ENCODE data around the gene CD69.

The CD69 gene

DNA sequence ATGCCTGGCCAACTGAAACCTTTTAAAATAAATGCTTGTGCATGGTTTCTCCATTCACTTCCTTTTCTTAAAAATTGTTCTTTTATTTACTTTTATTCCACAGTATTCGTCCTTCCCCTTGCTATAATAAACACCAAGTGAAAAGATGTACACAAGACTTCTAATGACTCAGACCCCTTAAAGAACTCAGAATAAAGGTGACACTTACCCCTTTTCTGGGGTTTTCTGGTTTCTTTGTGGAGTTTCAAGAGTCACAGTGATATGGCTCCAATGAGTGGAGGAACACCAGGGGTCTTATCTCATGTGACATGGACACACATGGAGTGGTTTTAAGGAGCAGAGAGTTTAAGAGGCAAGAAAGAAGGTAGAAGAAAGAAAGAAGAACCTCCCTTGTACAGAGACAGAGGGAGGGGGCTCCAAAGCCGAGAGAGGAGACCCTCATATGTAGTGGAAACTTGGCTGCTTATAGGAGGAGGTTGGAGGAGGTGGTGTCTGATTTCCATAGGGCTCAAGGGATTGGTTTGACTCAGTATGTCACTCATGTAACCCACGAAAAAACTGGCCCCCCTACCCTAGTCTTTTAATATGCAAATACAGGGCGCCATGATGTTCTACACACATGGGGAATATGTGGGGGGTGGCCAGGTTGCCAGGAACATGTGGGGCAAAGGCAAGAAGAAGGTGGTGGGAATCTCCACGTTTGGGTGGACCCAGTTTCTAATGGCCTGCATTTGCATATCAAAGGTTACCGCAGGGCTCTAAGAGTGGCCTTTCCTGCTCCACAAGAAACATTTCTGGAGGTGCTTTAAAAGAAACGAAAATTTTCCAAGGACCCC lies 22.1 kb upstream of the CD69 start:
- no peak for DNase-seq (ENCODE audit: low read depth in 1 of 2, low spot score in 1 of 2)

- no peak for DNase-seq (ENCODE audit: low read depth in 1 of 2, low spot score in 1 of 2)
These were observed 20.7 kb upstream of the CD69 start for GRCh38 chr12:9781360-9781759.

- no peak for DNase-seq (ENCODE audit: low read depth in 1 of 2, low spot score in 1 of 2)
These were observed 18.5 kb upstream of the CD69 start for GRCh38 chr12:9779209-9779608.

DNA sequence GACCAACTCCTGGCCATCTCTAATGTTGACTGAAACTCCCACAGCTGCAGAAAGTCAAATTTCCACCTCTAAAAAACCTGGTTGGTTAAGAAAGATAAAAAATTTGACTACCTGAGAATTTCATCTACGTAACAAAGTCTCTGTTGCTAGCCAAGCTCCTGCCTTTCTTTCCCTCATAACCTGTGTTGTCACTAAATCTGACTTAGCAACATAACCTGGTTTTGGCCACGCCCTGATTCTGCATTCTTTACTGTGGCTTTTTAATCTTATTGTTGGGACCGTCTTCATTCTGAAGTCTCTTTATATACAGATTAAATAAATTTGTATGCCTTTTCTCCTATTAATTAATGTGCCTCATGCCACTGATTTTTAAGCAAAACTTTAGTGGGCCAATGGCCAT lies 16.1 kb upstream of the CD69 start:
- no peak for DNase-seq (ENCODE audit: low read depth in 1 of 2, low spot score in 1 of 2)

DNA sequence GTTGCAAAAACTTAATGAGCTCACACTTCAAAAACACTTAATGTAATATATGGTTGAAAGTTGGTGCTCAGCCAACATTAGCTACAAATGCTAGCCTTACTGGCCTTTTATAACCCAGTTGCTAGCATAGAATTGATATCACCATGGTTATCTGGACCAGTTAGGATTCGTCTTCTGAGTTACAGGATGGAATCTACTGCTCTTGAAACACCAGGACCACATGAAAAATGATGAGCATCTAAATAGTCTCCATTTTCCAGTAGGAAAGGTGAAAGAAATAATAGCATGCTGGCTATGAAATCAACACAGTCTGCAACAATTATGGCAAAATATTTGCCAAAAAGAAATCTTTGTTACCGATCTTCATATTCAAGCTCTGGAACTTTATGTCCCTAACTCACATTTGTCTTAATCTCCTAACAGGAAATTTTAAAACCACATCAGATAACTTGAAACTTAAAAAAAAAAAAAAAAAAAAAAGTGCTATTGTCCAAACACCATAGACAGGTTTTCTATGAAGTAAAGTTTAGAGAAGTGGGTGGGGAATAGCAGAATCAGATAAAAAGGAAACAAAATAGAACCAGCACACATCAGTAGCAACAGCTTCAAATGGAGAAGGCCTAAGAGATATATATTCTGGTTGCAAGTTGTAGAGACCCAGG lies 12.6 kb upstream of the CD69 start:
- DNase-seq (ENCODE audit: low read depth in 1 of 2, low spot score in 1 of 2), result no peak

DNA sequence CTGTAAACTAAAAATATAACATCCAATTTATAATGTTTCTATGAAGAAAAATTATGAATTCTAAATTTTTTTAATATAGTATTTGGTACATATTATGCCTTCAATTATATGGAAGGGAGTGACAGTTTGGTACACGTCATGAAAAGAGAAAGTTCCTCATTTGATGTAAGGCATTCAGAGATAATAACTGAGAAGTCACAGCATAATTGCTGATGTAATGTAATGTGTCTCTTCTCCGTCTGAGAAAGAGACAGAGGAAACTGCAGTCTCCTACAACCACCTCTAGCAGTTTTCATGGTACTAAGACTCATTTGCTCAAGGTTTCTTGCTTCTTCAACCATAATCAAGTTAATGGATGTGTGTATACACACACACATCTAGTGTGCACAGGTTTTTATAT lies 2.3 kb upstream of the CD69 start:
- DNase-seq (ENCODE audit: low read depth in 1 of 2, low spot score in 1 of 2), result no peak

DNA sequence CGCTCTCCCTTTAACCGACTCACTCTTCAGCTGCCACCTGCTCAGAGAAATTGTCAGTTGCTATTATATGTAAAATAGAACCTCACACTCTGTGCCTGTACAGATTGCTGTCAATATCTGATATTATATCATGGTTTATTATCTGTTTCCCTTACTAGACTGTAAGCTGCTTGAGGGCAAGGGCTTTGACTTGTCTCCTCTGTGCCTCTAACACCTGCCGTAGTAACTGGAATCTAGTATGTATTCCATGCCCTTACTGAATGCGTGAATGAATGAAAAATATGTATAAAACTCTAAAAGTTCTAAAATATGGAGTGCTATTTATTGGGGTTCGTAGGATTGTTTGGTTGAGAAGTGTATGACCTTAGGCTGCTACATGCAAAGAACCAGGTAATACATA lies 1.7 kb upstream of the CD69 start:
- DNase-seq (ENCODE audit: low read depth in 1 of 2, low spot score in 1 of 2), result no peak

- DNase-seq (ENCODE audit: low read depth in 1 of 2, low spot score in 1 of 2), result no peak
These were observed 699 bp upstream of the CD69 start for GRCh38 chr12:9761419-9761781.

- no peak for DNase-seq (ENCODE audit: low read depth in 1 of 2, low spot score in 1 of 2)
These were observed 581 bp downstream of the CD69 start for GRCh38 chr12:9760120-9760519.

DNA sequence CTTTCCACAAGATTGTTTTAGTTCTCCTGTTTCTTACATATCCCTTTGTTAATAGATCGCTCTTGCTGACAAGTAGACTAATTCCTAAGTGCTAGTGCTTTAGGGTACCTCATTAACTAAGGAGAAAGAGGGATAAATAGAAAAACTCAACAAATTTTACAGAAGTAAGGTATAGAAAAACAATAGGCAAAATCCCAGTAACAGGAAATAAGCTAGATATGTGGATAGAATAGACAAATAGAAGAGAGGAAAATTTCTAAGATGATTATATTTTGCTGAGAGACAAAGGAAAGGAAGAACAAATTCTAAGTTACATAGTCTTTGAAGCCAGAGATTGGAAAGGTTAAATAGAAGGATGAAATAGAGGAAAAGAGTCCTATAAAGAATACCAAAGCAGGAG lies 1.0 kb downstream of the CD69 start:
- no peak for DNase-seq (ENCODE audit: low read depth in 1 of 2, low spot score in 1 of 2)

DNA sequence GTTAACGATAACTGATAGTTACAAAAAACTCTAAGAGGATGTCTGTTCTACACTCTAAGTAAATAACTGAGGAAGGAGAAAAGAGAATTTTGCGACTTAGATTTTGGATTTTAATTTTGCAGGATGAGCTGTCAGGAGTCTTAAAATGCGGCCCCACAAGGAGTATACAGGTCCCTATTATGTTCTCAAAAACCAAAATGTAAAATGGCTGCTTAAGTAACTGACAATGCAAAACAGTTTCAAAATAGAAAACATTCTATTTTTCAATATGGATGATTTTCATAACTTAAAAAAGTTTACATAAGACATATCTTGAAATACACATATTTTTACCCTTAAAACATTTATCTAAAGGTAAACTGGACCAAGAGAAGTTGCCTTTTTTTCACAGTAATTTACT lies 2.6 kb downstream of the CD69 start:
- no peak for DNase-seq (ENCODE audit: low read depth in 1 of 2, low spot score in 1 of 2)

GRCh38 chr12:9757433-9758025 lies 3.2 kb downstream of the CD69 start:
- no peak for DNase-seq (ENCODE audit: low read depth in 1 of 2, low spot score in 1 of 2)

GRCh38 chr12:9756706-9757105 lies 4.0 kb downstream of the CD69 start:
- no peak for DNase-seq (ENCODE audit: low read depth in 1 of 2, low spot score in 1 of 2)

DNA sequence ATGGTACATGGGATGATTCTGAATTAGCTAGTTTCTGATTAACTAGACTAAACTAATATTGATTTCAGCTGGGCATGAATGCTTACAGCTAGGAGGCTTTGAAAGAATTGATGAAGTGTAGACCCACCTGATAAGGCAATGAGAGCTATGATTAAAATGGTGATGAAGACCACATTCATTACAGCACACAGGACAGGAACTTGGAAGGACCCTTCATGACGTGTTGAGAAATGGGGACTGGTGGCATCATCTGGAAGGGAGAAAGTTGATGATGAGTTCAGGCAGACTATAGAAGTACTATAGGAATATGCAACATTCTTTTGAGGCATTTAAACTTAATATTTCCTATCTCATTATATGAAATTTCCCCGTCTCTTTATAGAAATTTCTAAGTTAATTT lies 4.5 kb downstream of the CD69 start:
- DNase-seq (ENCODE audit: low read depth in 1 of 2, low spot score in 1 of 2), result no peak

DNA sequence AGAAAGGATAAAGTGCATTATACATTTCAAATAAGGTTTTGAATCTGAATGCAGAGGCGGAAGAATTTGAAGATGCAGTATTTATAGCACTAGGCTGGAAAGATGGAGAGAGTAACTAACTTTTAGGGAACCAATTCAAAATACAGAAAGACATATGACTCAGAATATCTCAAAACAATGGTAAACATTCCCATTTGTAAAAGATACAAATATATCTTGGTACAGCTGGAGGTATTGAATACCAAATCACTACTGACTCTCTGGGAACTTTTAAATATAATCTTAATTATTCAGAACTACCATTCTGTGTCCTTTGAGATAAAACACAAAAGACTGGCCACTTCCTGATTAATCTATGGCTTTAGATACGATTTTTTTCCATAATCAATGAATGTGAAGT lies 5.1 kb downstream of the CD69 start:
- DNase-seq (ENCODE audit: low read depth in 1 of 2, low spot score in 1 of 2), result no peak

GRCh38 chr12:9755035-9755434 lies 5.7 kb downstream of the CD69 start:
- no peak for DNase-seq (ENCODE audit: low read depth in 1 of 2, low spot score in 1 of 2)

DNA sequence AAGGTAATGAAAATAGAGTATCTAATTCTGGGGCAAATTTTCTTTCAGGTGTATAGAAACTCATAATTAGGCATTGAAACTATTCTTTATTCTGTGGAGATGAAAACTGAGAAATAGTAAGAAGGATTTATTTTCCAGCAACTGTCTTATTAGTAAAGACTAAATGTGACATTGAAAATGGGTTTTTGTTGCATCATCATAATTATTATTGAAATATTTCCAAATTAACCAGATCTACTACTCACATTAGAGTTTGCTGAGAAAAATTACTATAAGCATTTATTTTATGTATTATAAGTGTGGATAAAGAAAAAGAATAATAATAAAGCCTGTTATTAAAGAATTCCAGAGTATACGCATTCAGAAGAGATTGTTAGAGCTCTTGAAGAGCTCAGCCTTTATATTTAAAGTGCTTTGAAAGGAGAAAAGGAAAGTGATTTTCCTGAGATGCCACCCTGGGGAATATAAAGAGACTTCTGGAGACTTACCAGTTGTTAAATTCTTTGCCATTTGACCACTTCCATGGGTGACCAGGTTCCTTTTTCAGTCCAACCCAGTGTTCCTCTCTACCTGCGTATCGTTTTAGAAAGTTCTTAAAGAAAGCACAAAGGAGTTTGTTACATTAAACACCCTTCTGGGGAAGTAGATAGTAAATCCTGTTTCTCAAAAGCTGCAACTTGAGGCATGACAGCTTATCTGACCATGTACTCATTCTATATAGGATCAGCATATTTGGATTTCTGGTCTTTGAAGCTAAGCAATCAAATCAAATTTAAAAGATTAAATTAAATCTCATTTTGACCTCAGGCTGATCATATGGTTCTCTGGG lies 6.4 kb downstream of the CD69 start:
- DNase-seq (ENCODE audit: low read depth in 1 of 2, low spot score in 1 of 2), result no peak

DNA sequence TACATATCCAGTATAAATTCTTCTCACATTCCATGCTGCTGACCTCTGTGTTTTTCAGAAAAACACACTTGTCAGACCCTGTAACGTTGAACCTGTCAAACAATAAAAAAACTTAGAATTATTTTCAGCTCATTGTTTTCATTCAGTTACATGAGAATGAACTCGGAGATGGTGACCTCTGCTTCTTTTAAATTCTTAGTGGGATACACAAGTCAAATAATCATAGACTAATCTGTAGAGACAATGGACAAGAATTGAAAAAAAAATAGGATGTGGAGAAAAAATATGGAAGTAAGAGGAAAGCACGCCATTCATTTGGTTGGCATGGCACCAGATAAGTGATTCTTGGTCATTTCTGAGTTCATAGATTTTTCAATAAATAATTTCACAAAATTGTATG lies 7.2 kb downstream of the CD69 start:
- no peak for DNase-seq (ENCODE audit: low read depth in 1 of 2, low spot score in 1 of 2)

DNA sequence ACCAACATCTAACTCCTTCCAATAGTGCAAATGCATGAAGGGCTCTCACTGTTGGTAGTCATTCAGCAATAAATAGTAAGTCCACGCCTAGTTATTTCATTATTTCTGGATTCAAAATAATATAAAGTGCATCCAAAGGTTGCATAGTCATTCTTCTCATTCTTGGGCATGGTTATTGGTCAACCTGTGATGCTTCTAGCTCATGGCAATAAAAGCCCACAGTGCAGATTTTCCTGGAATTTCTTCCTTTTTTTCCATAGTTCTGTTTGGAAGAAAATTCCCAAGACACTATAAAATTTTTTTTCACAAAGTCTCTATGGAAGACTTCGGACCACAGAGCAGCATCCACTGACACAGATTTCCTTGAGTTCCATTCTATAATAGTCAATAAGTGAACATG lies 7.6 kb downstream of the CD69 start:
- no peak for DNase-seq (ENCODE audit: low read depth in 1 of 2, low spot score in 1 of 2)

- DNase-seq (ENCODE audit: low read depth in 1 of 2, low spot score in 1 of 2), result no peak
These were observed 8.4 kb downstream of the CD69 start for GRCh38 chr12:9752145-9752933.

Measured in stimulated activated CD4-positive, alpha-beta T cell treated with anti-CD3 and anti-CD28 coated beads, Interleukin-15, amount 100 ng/mL, for 1 hour (primary cell).